Brain microvascular endothelial cell (primary cell): ENCODE data around the gene USP5.

Experiments
- DNase-seq: peaks from one replicate; pipeline ENCODE4 v3.0.0-alpha.2; 2020
- H3K27ac ChIP-seq: fragments of 250-450 bp; sonication (Bioruptor Pico); 2 replicates; pipeline ENCODE4 v1.5.1; 2020; ENCODE audit warnings: mild to moderate bottlenecking, moderate library complexity
- H3K27me3 ChIP-seq: fragments of 250-450 bp; sonication (Bioruptor Pico); replicated peaks from 2 replicates; pipeline ENCODE4 v1.5.1; 2020; ENCODE audit warnings: mild to moderate bottlenecking
- H3K36me3 ChIP-seq: fragments of 250-450 bp; sonication (Bioruptor Pico); replicated peaks from 2 replicates; pipeline ENCODE4 v1.5.1; 2020; ENCODE audit warnings: mild to moderate bottlenecking
- H3K4me3 ChIP-seq: 2 replicates; pipeline ENCODE4 v1.5.1; 2011; ENCODE audit warnings: low read depth, mild to moderate bottlenecking, control low read depth, low read length, moderate library complexity
- in situ Hi-C: cut with HindIII; loops from 2 replicates; pipeline ENCODE4 v1.10.0; 2017; ENCODE audit warnings: low sequenced_read_pairs, low pct_ligation_motif_present
- TF ChIP-seq, protein P1 (sequence below): IDR thresholded peaks from 2 replicates; pipeline ENCODE4 v1.5.1; 2011; ENCODE audit warnings: low read depth, mild to moderate bottlenecking, moderate library complexity, low read length, control low read depth, inconsistent platforms; ENCODE audit errors: missing control alignments

Gene USP5

DNA sequence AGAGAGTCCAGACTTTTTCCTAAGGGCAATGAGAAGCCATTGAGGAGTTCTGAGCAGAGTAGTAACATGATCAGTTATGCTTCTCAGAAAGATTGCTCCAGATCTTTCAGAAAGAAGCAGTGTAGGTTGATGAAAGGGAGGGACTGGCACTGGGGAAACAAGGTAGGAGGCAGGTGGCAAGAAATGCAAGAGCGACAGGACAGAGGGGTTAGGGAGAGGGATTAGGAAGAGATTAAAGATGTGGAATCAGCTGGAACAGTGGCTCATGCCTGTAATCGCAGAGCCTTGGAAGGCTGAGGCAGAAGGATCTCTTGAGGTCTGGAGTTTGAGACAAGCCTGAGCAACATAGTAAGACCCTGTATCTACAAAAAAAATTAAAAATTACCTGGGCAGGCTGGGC lies 4.3 kb upstream of the USP5 start:
- no peak overlapping the region for H3K27ac ChIP-seq
- TF ChIP-seq, protein P1, sequence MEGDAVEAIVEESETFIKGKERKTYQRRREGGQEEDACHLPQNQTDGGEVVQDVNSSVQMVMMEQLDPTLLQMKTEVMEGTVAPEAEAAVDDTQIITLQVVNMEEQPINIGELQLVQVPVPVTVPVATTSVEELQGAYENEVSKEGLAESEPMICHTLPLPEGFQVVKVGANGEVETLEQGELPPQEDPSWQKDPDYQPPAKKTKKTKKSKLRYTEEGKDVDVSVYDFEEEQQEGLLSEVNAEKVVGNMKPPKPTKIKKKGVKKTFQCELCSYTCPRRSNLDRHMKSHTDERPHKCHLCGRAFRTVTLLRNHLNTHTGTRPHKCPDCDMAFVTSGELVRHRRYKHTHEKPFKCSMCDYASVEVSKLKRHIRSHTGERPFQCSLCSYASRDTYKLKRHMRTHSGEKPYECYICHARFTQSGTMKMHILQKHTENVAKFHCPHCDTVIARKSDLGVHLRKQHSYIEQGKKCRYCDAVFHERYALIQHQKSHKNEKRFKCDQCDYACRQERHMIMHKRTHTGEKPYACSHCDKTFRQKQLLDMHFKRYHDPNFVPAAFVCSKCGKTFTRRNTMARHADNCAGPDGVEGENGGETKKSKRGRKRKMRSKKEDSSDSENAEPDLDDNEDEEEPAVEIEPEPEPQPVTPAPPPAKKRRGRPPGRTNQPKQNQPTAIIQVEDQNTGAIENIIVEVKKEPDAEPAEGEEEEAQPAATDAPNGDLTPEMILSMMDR, result no peak
- DNase-seq, result no peak
- in situ Hi-C loops, result no loop called here
- peaks cover 37% of the 10 kb centered on the region for H3K36me3 ChIP-seq
- no peak overlapping the region for H3K4me3 ChIP-seq
- no peaks in the 10 kb centered on the region for H3K27me3 ChIP-seq

DNA sequence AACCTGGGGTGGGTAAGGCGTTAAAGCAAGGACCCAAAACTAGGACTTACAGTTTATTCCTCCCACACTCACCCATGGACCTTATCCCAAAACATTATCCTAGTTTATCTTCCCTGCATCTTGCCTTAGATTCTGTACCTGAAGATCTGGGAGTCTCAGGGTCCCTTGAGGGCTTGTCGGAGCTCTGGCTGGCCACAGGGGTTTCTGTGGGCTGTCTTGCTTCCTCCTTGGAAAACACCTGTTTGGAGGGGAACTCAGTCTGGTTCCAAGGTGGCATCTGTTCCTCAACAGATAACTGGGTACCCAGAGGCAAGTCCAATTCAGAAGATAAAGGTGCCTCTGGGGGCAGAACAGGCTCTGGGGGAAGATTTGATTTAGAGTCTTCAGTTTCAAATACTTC lies 2.5 kb upstream of the USP5 start:
- Histone ChIP-seq H3K36me3 (peaks cover 25% of the 10 kb centered on the region), H3K27me3 (no peaks in the 10 kb centered on the region)

DNA sequence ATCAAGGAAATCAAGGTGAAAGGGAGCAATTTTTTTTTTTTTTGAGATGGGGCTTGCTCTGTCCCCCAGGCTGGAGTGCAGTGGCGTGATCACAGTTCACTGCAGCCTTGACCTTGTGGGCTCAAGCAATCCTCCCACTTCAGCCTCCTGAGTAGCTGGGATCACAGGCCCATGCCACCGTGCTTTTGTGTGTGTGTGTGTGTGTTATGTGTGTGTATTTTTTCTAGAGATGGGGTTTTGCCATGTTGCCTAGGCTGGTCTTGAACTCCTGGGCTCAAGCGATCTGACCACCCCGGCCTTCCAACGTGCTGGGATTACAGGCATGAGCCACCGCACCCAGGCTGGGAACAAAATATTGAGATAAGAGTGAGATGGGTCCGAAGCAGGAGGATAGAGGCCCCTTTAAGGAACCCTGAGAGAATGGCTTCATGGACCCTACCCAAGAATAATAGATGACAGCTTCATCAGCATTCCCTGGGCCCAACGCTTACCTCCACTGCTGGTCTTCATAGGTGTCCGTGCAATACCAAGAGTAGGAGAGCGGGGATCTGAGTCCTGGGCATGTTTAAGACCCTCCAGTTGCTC lies 1.9 kb upstream of the USP5 start:
- no peak for DNase-seq
- no peak overlapping the region for H3K27ac ChIP-seq
- H3K36me3 ChIP-seq, result peaks cover 19% of the 10 kb centered on the region
- TF ChIP-seq, protein P1, result no peak
- no peaks in the 10 kb centered on the region for H3K27me3 ChIP-seq
- peak overlapping the region; percentile 94 for H3K4me3 ChIP-seq
- in situ Hi-C loops, result no loop called here

More for the DNA sequence above, 2.5 kb upstream of the USP5 start:
- TF ChIP-seq, protein P1, result no peak
- H3K27ac ChIP-seq, result no peak overlapping the region
- no peak overlapping the region for H3K4me3 ChIP-seq
- no peak for DNase-seq
- in situ Hi-C loops, result no loop called here

DNA sequence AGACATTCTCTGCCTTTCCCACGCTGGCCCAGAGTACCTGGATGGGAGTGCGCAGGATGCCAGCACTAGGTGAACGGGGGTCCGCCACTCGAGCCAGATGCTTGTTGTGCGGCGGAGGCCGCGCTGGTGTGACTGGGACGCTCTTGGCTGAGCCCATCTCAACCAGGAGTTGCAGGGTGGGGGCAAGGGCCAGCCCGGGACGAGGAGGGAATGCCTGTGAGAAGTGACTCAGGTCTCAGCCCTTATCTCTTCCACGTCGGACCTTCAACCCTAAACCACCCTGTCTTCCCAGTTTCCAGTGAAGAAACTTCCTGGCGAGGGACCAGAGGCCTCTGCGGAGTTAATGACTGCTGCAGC lies 1.2 kb upstream of the USP5 start:
- in situ Hi-C loops, result no loop called here
- Histone ChIP-seq H3K27me3 (no peaks in the 10 kb centered on the region), H3K27ac (no peak overlapping the region), H3K36me3 (peaks cover 12% of the 10 kb centered on the region), H3K4me3 (peak overlapping the region; percentile 94)
- TF ChIP-seq, protein P1, result no peak
- no peak for DNase-seq

DNA sequence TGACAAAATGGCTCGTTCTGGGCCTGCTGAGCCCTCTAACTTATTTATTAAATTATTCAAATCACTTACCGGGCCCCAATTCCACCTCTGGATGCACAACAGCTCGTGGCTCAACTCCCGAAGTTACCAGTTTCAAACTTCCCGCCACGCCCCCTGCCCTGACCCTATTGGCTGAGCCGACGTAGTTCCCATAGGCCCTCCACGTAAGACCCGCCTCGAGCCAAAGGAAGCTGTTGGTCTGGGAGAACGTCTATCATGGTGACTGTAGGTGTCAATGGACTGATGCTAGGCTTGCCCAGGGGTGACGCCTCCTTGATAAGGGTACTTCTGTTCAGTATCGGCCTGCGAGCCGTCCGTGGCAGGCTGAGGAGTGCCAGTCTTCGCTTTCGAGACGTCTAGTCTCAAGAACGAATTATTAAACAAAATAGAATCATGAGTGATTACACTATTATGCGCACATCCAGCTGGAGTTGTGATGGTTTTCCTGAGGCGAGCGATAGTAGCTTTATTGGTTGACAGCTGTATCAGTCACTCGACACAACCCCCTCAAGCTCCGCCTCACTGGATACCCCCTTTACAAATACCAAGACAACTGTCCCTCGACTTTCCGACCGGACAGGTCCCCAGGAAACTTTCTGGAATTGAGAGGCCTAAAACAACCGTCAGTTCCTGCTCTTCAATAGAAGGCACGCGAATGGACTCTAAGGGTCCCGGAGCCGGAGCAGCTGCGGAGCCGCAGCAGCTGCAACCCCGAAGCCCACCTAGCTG lies 613 bp upstream of the USP5 start, which contains the start of gene CDCA3:
TSS of gene CDCA3 (minus strand) at position 134 of the 768 bp plus-strand sequence. CDS start 334 bp downstream, outside the sequence.
- Histone ChIP-seq H3K4me3 (peak within 1 kb of the TSS; percentile 94), H3K27me3 (no peaks in the 10 kb centered on the region), H3K27ac (peak within 1 kb of the TSS; percentile 74), H3K36me3 (peaks cover 6% of the 10 kb centered on the region)
- TF ChIP-seq, protein P1, result no peak
- peak; percentile 98 for DNase-seq
- in situ Hi-C loops, result no loop called here
